SK-N-SH (cell line): ENCODE data around the gene CHMP4A. TPM values are rescaled to one million over a fixed set of nuclear protein-coding genes. Genes with fewer than 3 reads are reported as not detected.
A peak's percentile ranks its signal among the peaks of the same experiment; 100 is the strongest.

Source experiments
- CTCF ChIA-PET: fragments of 300-600, 350-600 bp; formaldehyde crosslinking; extraction: SDS; loops from one replicate; lab custom pipeline; 2021; lab: Yijun Ruan, JAX
- POLR2A ChIA-PET: fragments of 350-600 bp; sonication (Branson Sonifier 250); formaldehyde crosslinking; extraction: SDS; loops from one replicate; lab custom pipeline; 2020; ENCODE audit warnings: antibody characterized with exemption, inconsistent platforms; lab: Yijun Ruan, JAX
- DNase-seq: peaks from one replicate; pipeline ENCODE4 v3.0.0; 2012
- H2AFZ ChIP-seq: fragments of 200-600 bp; sonication (generic); 2 replicates; pipeline ENCODE4 v1.8.1; 2016; ENCODE audit warnings: antibody characterized with exemption, mild to moderate bottlenecking, low read depth
- H3F3A ChIP-seq: fragments of 200-600 bp; sonication (generic); replicated peaks from 2 replicates; pipeline ENCODE3; 2016; ENCODE audit warnings: antibody characterized with exemption, mild to moderate bottlenecking; ENCODE audit not compliant: insufficient read depth
- H3K27ac ChIP-seq, 2 experiments: fragments of 200-500 bp in 1 of 2; fragments of 200-600 bp in 1 of 2; sonication (Bioruptor generic) in 1 of 2; sonication (generic), shearing (Covaris generic) in 1 of 2; 2 replicates each; pipeline versions ENCODE4 v1.5.1 to v1.6.1; 2014 to 2016; ENCODE audit warnings: low read depth in 2 of 2, inconsistent platforms in 1 of 2, low read length in 1 of 2, mild to moderate bottlenecking in 1 of 2, mixed read lengths in 1 of 2
- H3K27me3 ChIP-seq: fragments of 200-600 bp; sonication (generic), shearing (Covaris generic); 2 replicates; pipeline ENCODE4 v1.6.1; 2016; ENCODE audit warnings: mixed run types; ENCODE audit not compliant: insufficient read depth
- H3K36me3 ChIP-seq, 2 experiments: fragments of 200-500 bp in 1 of 2; fragments of 200-600 bp in 1 of 2; sonication (Bioruptor generic) in 1 of 2; sonication (generic) in 1 of 2; replicated peaks in 1 of 2; 2 replicates each; pipeline versions ENCODE3 to v1.5.1; 2014 to 2016; ENCODE audit warnings: low read length in 1 of 2, mild to moderate bottlenecking in 1 of 2; ENCODE audit not compliant: insufficient read depth in 2 of 2, control insufficient read depth in 1 of 2
- H3K4me1 ChIP-seq, 2 experiments: fragments of 200-500 bp in 1 of 2; fragments of 200-600 bp in 1 of 2; sonication (Bioruptor generic) in 1 of 2; sonication (generic), shearing (Covaris generic) in 1 of 2; 2 replicates each; pipeline versions ENCODE4 v1.5.1 to v1.6.1; 2014 to 2016; ENCODE audit warnings: low read depth in 1 of 2, low read length in 1 of 2, mixed run types in 1 of 2; ENCODE audit not compliant: insufficient read depth in 2 of 2, control insufficient read depth in 1 of 2
- H3K4me2 ChIP-seq: fragments of 200-600 bp; sonication (generic), shearing (Covaris generic); 2 replicates; pipeline ENCODE4 v1.6.1; 2017; ENCODE audit warnings: mixed run types
- H3K4me3 ChIP-seq, 2 experiments: fragments of 200-500 bp in 1 of 2; fragments of 200-600 bp in 1 of 2; sonication (Bioruptor generic) in 1 of 2; sonication (generic), shearing (Covaris generic) in 1 of 2; 2 replicates each; pipeline versions ENCODE4 v1.5.1 to v1.8.1; 2014 to 2016; ENCODE audit warnings: low read depth in 2 of 2, inconsistent platforms in 1 of 2, low read length in 1 of 2, mild to moderate bottlenecking in 1 of 2, mixed read lengths in 1 of 2, moderate library complexity in 1 of 2
- H3K79me2 ChIP-seq: fragments of 200-600 bp; sonication (generic); 2 replicates; pipeline ENCODE4 v1.8.1; 2017; ENCODE audit warnings: mild to moderate bottlenecking; ENCODE audit not compliant: insufficient read depth
- H3K9ac ChIP-seq: fragments of 200-600 bp; sonication (generic); 2 replicates; pipeline ENCODE4 v1.6.1; 2017; ENCODE audit warnings: mixed run types
- H3K9me2 ChIP-seq: fragments of 200-600 bp; sonication (generic); 2 replicates; pipeline ENCODE4 v1.6.1; 2017; ENCODE audit warnings: mixed run types
- H3K9me3 ChIP-seq: fragments of 200-600 bp; sonication (generic); 2 replicates; pipeline ENCODE4 v1.6.1; 2017; ENCODE audit warnings: mixed run types, mild to moderate bottlenecking, moderate library complexity
- H4K20me1 ChIP-seq: fragments of 200-600 bp; sonication (generic); 2 replicates; pipeline ENCODE4 v1.6.1; 2017; ENCODE audit warnings: mild to moderate bottlenecking, mixed run types; ENCODE audit not compliant: insufficient read depth
- CHD2 ChIP-seq: fragments of 150-350 bp; IDR thresholded peaks from 2 replicates; pipeline ENCODE4 v1.6.1; 2018; ENCODE audit warnings: low read length; ENCODE audit not compliant: partially characterized antibody
- ELF1 ChIP-seq: IDR thresholded peaks from 2 replicates; pipeline ENCODE4 v1.4.0; 2012
- EP300 ChIP-seq, 2 experiments: IDR thresholded peaks; 2 replicates each; pipeline versions ENCODE4 v1.4.0 to v1.6.1; 2012; ENCODE audit warnings: borderline replicate concordance in 1 of 2, low read depth in 1 of 2, low read length in 1 of 2
- FOSL2 ChIP-seq: IDR thresholded peaks from 2 replicates; pipeline ENCODE4 v1.4.0; 2012; ENCODE audit warnings: low read depth, mild to moderate bottlenecking, moderate library complexity, borderline replicate concordance
- FOXJ3 ChIP-seq: sonication (generic); formaldehyde crosslinking; IDR thresholded peaks from 2 replicates; pipeline ENCODE4 v1.5.1; 2020; ENCODE audit warnings: mild to moderate bottlenecking, missing genetic modification reagents
- GATA2 ChIP-seq: sonication (generic); formaldehyde crosslinking; IDR thresholded peaks from 2 replicates; pipeline ENCODE4 v1.5.0; 2020; ENCODE audit warnings: mild to moderate bottlenecking, missing genetic modification reagents
- JUND ChIP-seq: IDR thresholded peaks from 2 replicates; pipeline ENCODE4 v1.4.0; 2012
- MEF2A ChIP-seq: IDR thresholded peaks from 2 replicates; pipeline ENCODE4 v1.4.0; 2012; ENCODE audit warnings: low read depth, borderline replicate concordance
- MXI1 ChIP-seq: IDR thresholded peaks from 2 replicates; pipeline ENCODE4 v1.6.1; 2012; ENCODE audit warnings: mild to moderate bottlenecking, low read depth, low read length, improper control_type of control experiment
- POLR2AphosphoS5 ChIP-seq: IDR thresholded peaks from 2 replicates; pipeline ENCODE4 v1.6.1; 2012; ENCODE audit warnings: low read depth, low read length
- RAD21 ChIP-seq: IDR thresholded peaks from 2 replicates; pipeline ENCODE4 v1.6.1; 2012; ENCODE audit warnings: mild to moderate bottlenecking, low read length
- RCOR1 ChIP-seq: fragments of 150-350 bp; IDR thresholded peaks from 2 replicates; pipeline ENCODE4 v1.6.1; 2017; ENCODE audit warnings: antibody characterized with exemption, low read length
- RFX5 ChIP-seq: IDR thresholded peaks from 2 replicates; pipeline ENCODE4 v1.6.1; 2012; ENCODE audit warnings: mild to moderate bottlenecking, improper control_type of control experiment, low read length
- RXRA ChIP-seq: IDR thresholded peaks from 2 replicates; pipeline ENCODE4 v1.4.0; 2012; ENCODE audit warnings: low read depth, mild to moderate bottlenecking, borderline replicate concordance
- TCF12 ChIP-seq: IDR thresholded peaks from 2 replicates; pipeline ENCODE4 v1.4.0; 2012
- WGBS: methylation state at CpG from one replicate; pipeline ENCODE4 v1.1.6; 2017; ENCODE audit warnings: low lambda C conversion rate; 5-methylcytosine and 5-hydroxymethylcytosine counted together
- polyA plus RNA-seq, 3 experiments: library from polyadenylated mRNA; depleted of rRNA; stranded (reverse); fragments of >200 nt; gene quantifications; 2 replicates each; pipeline ENCODE4 v1.2.3, GENCODE V29; 2012
- TF ChIP-seq, protein P1 (sequence below): IDR thresholded peaks from 2 replicates; pipeline ENCODE4 v1.4.0; 2012; ENCODE audit warnings: low read depth
- TF ChIP-seq, protein P2 (sequence below): IDR thresholded peaks from 2 replicates; pipeline ENCODE4 v1.4.0; 2012; ENCODE audit warnings: low read depth, borderline replicate concordance
- TF ChIP-seq, protein P3 (sequence below): IDR thresholded peaks from 2 replicates; pipeline ENCODE4 v1.6.1; 2012; ENCODE audit warnings: mild to moderate bottlenecking, low read depth, low read length, moderate library complexity
- TF ChIP-seq, protein P4 (sequence below): fragments of 150-350 bp; IDR thresholded peaks from 2 replicates; pipeline ENCODE4 v1.6.1; 2016; ENCODE audit warnings: mild to moderate bottlenecking, low read depth, low read length

Gene CHMP4A
- polyA plus RNA-seq, 1 of the 3 experiments (the other 2 are of a cell fraction), result 92.4 TPM

DNA sequence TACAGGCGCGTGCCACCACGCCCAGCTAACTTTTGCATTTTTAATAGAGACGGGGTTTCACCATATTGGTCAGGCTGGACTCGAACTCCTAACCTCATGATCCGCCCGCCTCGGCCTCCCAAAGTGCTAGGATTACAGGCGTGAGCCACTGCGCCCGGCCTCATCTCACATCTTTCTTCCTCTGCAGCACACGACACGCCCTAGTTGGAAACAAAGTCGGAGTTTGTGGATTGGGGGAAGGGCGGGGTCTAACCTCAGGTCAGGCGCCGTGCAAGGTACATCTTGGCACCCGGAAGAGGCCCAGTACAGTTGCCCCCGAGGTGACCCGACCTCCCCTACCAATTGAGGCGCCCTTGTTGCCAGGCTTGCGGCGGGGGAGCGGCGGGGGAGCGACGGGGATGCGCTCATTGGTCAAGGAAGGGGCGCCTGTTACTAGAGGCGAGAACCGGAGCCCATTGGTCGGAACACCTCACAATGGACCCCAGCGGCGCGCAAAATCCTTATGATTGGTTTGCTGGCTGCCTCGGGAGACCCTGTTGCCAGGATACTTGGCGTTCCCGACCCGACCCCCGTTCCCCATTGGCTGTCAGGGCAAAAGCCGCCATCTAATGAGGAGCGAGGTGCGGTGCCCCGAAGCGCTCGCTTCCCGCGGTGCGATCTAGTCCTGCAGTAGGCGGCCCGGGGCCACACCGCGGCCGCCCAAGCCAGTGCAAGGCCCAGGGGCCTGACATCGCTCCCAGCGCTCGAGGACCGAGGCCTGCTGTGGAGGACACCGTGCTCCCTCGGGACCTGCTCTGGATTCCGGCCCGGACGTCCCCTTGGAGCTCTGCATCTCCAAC is 41.6 kb downstream of the CHMP4A start, which contains the start of gene REC8:
Gene REC8, plus strand, starts transcription at position 659 of the 839 bp plus-strand sequence. CDS start 473 bp downstream, outside the sequence.
- H2AFZ ChIP-seq, result no peak within 1 kb of the TSS
- no peaks in the 10 kb centered on the region for H3K9me3 ChIP-seq
- POLR2A ChIA-PET, result interaction anchor here (0.6 to 3.1 kb wide), 6 partner anchors 10 to 25 kb away, joined by 3 to 21 read pairs (median 4); partner anchors contain the start of genes IPO4, IRF9, PSME2 and RNF31

More for the DNA sequence above, 41.6 kb downstream of the CHMP4A start, which contains the start of gene REC8:
- H3K4me1 ChIP-seq, result peaks cover 0 to 11% of the 10 kb centered on the region in 2 experiments; a peak in 1 of 4 replicates
- H3K27me3 ChIP-seq, result no peaks in the 10 kb centered on the region
- peak within 1 kb of the TSS in 1 of 2 experiments; percentile 90; a peak in 2 of 4 replicates for H3K27ac ChIP-seq
- CTCF ChIA-PET, result interaction anchor here (0.8 to 2.7 kb wide), 4 partner anchors 11 to 120 kb away, joined by 3 to 23 read pairs (median 4); partner anchors contain the start of genes CARMIL3 and IRF9
- H3K79me2 ChIP-seq, result no peaks in the 10 kb centered on the region
- H3K36me3 ChIP-seq, result peaks cover 0 to 4% of the 10 kb centered on the region in 2 experiments
- peaks cover 3% of the 10 kb centered on the region for H3F3A ChIP-seq
- no peak within 1 kb of the TSS for H3K9ac ChIP-seq
- peak within 1 kb of the TSS; percentile 46 to 54; a peak in 3 of 4 replicates for H3K4me3 ChIP-seq
- 49% methylated on average over 22 of the region's 63 CpGs for WGBS
- H3K9me2 ChIP-seq, result no peaks in the 10 kb centered on the region
- peak; percentile 97 for DNase-seq
- TF ChIP-seq, protein P1, sequence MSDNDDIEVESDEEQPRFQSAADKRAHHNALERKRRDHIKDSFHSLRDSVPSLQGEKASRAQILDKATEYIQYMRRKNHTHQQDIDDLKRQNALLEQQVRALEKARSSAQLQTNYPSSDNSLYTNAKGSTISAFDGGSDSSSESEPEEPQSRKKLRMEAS, result no peak; the same call in 1 of the 2 replicates
- TF ChIP-seq FOXJ3 (CRISPR knock-in tag) (no peak), TCF12 (no peak), RAD21 (no peak), ELF1 (0 out of 2 replicates have a peak, but pooled peaks have one; percentile 53), POLR2AphosphoS5 (no peak; the same call in 1 of the 2 replicates), JUND (no peak), RCOR1 (no peak), RXRA (peak; percentile 81; the same call in 1 of the 2 replicates), MXI1 (peak; percentile 36), CHD2 (peak; percentile 59), GATA2 (CRISPR knock-in tag) (no peak), MEF2A (no peak), RFX5 (peak; percentile 95), FOSL2 (no peak), EP300 (IDR thresholded peaks at IDR 0.05; ENCODE audit: borderline replicate concordance in 1 of 2, low read depth in 1 of 2, low read length in 1 of 2) (peak in 1 of 2 experiments; percentile 52; a peak in 1 of 4 replicates)
- TF ChIP-seq, protein P2, sequence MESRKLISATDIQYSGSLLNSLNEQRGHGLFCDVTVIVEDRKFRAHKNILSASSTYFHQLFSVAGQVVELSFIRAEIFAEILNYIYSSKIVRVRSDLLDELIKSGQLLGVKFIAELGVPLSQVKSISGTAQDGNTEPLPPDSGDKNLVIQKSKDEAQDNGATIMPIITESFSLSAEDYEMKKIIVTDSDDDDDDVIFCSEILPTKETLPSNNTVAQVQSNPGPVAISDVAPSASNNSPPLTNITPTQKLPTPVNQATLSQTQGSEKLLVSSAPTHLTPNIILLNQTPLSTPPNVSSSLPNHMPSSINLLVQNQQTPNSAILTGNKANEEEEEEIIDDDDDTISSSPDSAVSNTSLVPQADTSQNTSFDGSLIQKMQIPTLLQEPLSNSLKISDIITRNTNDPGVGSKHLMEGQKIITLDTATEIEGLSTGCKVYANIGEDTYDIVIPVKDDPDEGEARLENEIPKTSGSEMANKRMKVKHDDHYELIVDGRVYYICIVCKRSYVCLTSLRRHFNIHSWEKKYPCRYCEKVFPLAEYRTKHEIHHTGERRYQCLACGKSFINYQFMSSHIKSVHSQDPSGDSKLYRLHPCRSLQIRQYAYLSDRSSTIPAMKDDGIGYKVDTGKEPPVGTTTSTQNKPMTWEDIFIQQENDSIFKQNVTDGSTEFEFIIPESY, result no peak
- TF ChIP-seq, protein P3, sequence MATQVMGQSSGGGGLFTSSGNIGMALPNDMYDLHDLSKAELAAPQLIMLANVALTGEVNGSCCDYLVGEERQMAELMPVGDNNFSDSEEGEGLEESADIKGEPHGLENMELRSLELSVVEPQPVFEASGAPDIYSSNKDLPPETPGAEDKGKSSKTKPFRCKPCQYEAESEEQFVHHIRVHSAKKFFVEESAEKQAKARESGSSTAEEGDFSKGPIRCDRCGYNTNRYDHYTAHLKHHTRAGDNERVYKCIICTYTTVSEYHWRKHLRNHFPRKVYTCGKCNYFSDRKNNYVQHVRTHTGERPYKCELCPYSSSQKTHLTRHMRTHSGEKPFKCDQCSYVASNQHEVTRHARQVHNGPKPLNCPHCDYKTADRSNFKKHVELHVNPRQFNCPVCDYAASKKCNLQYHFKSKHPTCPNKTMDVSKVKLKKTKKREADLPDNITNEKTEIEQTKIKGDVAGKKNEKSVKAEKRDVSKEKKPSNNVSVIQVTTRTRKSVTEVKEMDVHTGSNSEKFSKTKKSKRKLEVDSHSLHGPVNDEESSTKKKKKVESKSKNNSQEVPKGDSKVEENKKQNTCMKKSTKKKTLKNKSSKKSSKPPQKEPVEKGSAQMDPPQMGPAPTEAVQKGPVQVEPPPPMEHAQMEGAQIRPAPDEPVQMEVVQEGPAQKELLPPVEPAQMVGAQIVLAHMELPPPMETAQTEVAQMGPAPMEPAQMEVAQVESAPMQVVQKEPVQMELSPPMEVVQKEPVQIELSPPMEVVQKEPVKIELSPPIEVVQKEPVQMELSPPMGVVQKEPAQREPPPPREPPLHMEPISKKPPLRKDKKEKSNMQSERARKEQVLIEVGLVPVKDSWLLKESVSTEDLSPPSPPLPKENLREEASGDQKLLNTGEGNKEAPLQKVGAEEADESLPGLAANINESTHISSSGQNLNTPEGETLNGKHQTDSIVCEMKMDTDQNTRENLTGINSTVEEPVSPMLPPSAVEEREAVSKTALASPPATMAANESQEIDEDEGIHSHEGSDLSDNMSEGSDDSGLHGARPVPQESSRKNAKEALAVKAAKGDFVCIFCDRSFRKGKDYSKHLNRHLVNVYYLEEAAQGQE, result no peak
- TF ChIP-seq, protein P4, sequence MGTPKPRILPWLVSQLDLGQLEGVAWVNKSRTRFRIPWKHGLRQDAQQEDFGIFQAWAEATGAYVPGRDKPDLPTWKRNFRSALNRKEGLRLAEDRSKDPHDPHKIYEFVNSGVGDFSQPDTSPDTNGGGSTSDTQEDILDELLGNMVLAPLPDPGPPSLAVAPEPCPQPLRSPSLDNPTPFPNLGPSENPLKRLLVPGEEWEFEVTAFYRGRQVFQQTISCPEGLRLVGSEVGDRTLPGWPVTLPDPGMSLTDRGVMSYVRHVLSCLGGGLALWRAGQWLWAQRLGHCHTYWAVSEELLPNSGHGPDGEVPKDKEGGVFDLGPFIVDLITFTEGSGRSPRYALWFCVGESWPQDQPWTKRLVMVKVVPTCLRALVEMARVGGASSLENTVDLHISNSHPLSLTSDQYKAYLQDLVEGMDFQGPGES, result peak; percentile 47
- TF ChIP-seq, all 33 proteins: peak for 7
- Histone ChIP-seq H4K20me1 (no peaks in the 10 kb centered on the region), H3K4me2 (peak within 1 kb of the TSS; percentile 53)
